DND-41 (cell line): ENCODE data around the gene SFMBT2.

ENCODE experiments used
- ATAC-seq: fragments of 200-7000 bp; cut with Tn5 transposase; 3 replicates; pipeline ENCODE4 v1.9.1; 2021; ENCODE audit warnings: low read depth; ENCODE audit not compliant: insufficient read depth
- DNase-seq: peaks from one replicate; pipeline ENCODE4 v3.0.0-alpha.2; 2020
- H2AFZ ChIP-seq: 2 replicates; pipeline ENCODE4 v1.6.0; 2012; ENCODE audit warnings: low read depth, low read length
- H3K27ac ChIP-seq: 2 replicates; pipeline ENCODE4 v1.5.1; 2012; ENCODE audit warnings: low read length, inconsistent platforms
- H3K27me3 ChIP-seq: fragments of 200-600 bp; sonication (generic); 2 replicates; pipeline ENCODE4 v1.6.0; 2012; ENCODE audit warnings: low read length, mild to moderate bottlenecking, inconsistent platforms; ENCODE audit not compliant: insufficient read depth, poor library complexity
- H3K36me3 ChIP-seq: 2 replicates; pipeline ENCODE4 v1.5.1; 2012; ENCODE audit warnings: low read length, inconsistent platforms; ENCODE audit not compliant: insufficient read depth
- H3K4me1 ChIP-seq: 2 replicates; pipeline ENCODE4 v1.5.1; 2012; ENCODE audit warnings: mild to moderate bottlenecking, low read length; ENCODE audit not compliant: insufficient read depth
- H3K4me2 ChIP-seq: 2 replicates; pipeline ENCODE4 v1.6.0; 2012; ENCODE audit warnings: mild to moderate bottlenecking, moderate library complexity, low read length, inconsistent platforms; ENCODE audit not compliant: insufficient read depth
- H3K4me3 ChIP-seq, 2 experiments: fragments of 200-600 bp in 1 of 2; shearing (Covaris generic) in 1 of 2; 2 replicates each; pipeline ENCODE4 v1.5.1; 2012 to 2016; ENCODE audit warnings: inconsistent platforms in 2 of 2, low read length in 2 of 2, mild to moderate bottlenecking in 2 of 2, low read depth in 1 of 2, moderate library complexity in 1 of 2
- H3K79me2 ChIP-seq: 2 replicates; pipeline ENCODE4 v1.6.0; 2012; ENCODE audit warnings: low read length, inconsistent platforms; ENCODE audit not compliant: insufficient read depth
- H3K9ac ChIP-seq: 2 replicates; pipeline ENCODE4 v1.6.0; 2012; ENCODE audit warnings: low read depth, mild to moderate bottlenecking, inconsistent platforms, low read length, moderate library complexity
- H3K9me3 ChIP-seq: 2 replicates; pipeline ENCODE4 v1.5.1; 2012; ENCODE audit warnings: low read length, moderate library complexity, mild to moderate bottlenecking, inconsistent platforms; ENCODE audit not compliant: insufficient read depth, severe bottlenecking
- H4K20me1 ChIP-seq: 2 replicates; pipeline ENCODE4 v1.6.0; 2012; ENCODE audit warnings: low read length; ENCODE audit not compliant: insufficient read depth
- EZH2 ChIP-seq: IDR thresholded peaks from 3 replicates; pipeline ENCODE4 v1.6.1; 2012; ENCODE audit warnings: borderline replicate concordance, low read depth, mild to moderate bottlenecking, moderate library complexity, low read length, inconsistent platforms; ENCODE audit not compliant: severe bottlenecking
- TF ChIP-seq, protein P1 (sequence below): IDR thresholded peaks from 2 replicates; pipeline ENCODE4 v1.5.1; 2012; ENCODE audit warnings: borderline replicate concordance, low read length, moderate library complexity, mild to moderate bottlenecking; ENCODE audit not compliant: poor library complexity, severe bottlenecking; ENCODE audit errors: extremely low read depth

Gene SFMBT2

DNA sequence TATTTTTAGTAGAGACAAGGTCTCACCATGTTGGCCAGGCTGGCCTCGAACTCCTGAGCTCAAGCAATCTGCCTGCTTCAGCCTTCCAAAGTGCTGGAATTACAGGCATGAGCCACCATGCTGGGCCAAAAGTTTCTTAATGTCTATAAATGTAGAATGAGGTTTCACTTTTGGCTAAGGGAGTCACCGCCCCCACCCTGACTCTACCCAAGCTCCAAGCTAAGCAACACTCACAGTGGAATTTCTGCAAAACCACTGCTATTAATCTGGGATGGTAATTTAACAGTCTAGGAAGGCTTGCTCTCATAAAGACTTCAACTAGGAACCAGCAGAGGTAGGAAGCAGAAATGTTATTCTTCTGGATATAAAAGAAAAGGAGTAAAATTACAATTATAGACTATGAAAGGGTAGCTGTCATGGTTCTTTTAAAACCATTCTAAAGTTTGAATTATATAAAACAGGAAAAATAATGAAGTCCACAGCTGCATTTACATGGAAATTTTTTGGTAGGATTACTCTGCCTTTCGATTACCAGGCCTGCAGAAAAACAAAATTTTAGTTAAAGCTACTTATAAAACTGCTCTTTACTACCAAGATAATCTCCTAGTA is 211.6 kb downstream of the SFMBT2 start:
- TF ChIP-seq, protein P1, sequence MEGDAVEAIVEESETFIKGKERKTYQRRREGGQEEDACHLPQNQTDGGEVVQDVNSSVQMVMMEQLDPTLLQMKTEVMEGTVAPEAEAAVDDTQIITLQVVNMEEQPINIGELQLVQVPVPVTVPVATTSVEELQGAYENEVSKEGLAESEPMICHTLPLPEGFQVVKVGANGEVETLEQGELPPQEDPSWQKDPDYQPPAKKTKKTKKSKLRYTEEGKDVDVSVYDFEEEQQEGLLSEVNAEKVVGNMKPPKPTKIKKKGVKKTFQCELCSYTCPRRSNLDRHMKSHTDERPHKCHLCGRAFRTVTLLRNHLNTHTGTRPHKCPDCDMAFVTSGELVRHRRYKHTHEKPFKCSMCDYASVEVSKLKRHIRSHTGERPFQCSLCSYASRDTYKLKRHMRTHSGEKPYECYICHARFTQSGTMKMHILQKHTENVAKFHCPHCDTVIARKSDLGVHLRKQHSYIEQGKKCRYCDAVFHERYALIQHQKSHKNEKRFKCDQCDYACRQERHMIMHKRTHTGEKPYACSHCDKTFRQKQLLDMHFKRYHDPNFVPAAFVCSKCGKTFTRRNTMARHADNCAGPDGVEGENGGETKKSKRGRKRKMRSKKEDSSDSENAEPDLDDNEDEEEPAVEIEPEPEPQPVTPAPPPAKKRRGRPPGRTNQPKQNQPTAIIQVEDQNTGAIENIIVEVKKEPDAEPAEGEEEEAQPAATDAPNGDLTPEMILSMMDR = no peak
- no peak for TF ChIP-seq EZH2
- H3K27ac ChIP-seq = no peak overlapping the region
- H3K4me3 ChIP-seq = no peak overlapping the region
- no peaks in the 10 kb centered on the region for H3K9me3 ChIP-seq
- H3K27me3 ChIP-seq = no peaks in the 10 kb centered on the region
- ATAC-seq (no peak), DNase-seq (no peak)
- H3K4me2 ChIP-seq = no peak overlapping the region
- peaks cover 1% of the 10 kb centered on the region; the same call in 1 of the 2 replicates for H4K20me1 ChIP-seq
- H3K9ac ChIP-seq = no peak overlapping the region
- no peaks in the 10 kb centered on the region for H3K4me1 ChIP-seq
- H3K79me2 ChIP-seq = no peaks in the 10 kb centered on the region
- H2AFZ ChIP-seq = no peak overlapping the region
- peaks cover 100% of the 10 kb centered on the region for H3K36me3 ChIP-seq

DNA sequence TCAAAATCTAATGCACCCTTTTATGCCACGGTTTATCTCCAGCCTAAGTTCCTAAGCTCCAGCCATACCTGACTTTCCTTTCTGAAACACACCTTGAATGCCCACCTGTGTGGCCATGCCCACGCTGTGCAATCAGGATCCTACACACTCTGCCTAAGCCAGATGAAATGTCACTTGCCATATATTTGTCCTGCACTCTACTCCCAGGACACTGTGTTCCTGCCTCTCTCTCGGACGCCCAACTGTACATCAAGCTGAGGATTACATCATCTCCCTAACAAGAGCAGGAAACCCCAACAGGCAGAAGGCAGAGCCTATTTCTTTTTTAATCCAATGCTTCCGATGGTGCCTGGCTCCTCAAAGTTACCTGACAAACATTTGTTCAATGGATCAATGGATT is 214.6 kb downstream of the SFMBT2 start:
- Histone ChIP-seq H3K36me3 (peaks cover 100% of the 10 kb centered on the region), H3K9ac (no peak overlapping the region), H3K27ac (no peak overlapping the region), H3K79me2 (no peaks in the 10 kb centered on the region), H4K20me1 (peaks cover 6% of the 10 kb centered on the region; the same call in 1 of the 2 replicates), H3K4me3 (no peak overlapping the region), H3K4me1 (no peaks in the 10 kb centered on the region), H2AFZ (no peak overlapping the region), H3K4me2 (no peak overlapping the region), H3K27me3 (no peaks in the 10 kb centered on the region), H3K9me3 (no peaks in the 10 kb centered on the region)
- TF ChIP-seq, protein P1 = no peak
- no peak for TF ChIP-seq EZH2
- no peak for ATAC-seq
- DNase-seq = no peak

DNA sequence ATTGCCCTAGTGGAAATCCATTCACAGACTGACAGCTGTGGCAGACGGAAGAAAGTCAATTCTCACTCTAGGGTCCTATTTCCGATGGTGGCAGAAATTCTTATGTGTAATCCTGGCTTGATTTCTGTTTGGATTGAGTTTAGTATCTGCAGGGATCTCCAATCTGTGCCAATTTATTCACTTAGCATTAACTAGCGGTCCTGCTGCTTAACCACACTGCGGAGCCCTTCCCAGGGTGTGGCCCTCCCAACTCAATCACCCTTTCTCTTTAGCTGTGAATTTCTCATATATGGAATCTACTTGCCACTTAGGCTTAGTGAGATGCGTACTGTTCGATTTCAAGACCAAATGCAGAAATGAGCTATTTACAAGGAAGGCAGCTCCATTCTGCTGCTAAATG is 215.7 kb downstream of the SFMBT2 start:
- H3K27ac ChIP-seq = no peak overlapping the region
- H4K20me1 ChIP-seq = peaks cover 6% of the 10 kb centered on the region; the same call in 1 of the 2 replicates
- no peak overlapping the region for H3K9ac ChIP-seq
- H2AFZ ChIP-seq = no peak overlapping the region
- H3K4me3 ChIP-seq = no peak overlapping the region
- H3K79me2 ChIP-seq = no peaks in the 10 kb centered on the region
- ATAC-seq = no peak
- TF ChIP-seq, protein P1 = no peak
- no peak for TF ChIP-seq EZH2
- H3K36me3 ChIP-seq = peaks cover 100% of the 10 kb centered on the region
- no peak overlapping the region for H3K4me2 ChIP-seq
- H3K27me3 ChIP-seq = no peaks in the 10 kb centered on the region
- H3K9me3 ChIP-seq = no peaks in the 10 kb centered on the region
- DNase-seq = no peak
- no peaks in the 10 kb centered on the region for H3K4me1 ChIP-seq

DNA sequence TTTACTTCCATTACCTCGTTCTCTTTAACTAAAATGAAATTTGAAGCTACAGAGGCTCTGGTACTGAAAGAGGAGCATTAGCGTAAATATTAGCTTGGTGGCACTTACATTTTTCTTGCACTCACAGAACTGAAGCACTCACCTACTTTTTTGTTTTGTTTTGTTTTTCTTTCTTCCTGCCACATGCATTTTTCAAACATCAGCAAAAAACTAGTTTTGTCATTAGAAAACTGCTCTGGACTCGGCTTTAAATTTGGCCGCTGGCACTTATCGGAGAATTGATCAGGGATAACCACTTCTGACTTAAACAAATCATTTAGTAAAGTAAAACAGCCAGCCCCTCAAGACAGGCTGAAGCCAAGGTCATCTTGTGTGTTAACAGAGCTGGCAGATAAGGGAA is 216.3 kb downstream of the SFMBT2 start:
- TF ChIP-seq, protein P1 = no peak
- TF ChIP-seq EZH2 = no peak
- Histone ChIP-seq H3K4me3 (no peak overlapping the region), H3K4me1 (no peaks in the 10 kb centered on the region), H3K9ac (no peak overlapping the region), H3K9me3 (no peaks in the 10 kb centered on the region), H3K27ac (no peak overlapping the region), H4K20me1 (peaks cover 6% of the 10 kb centered on the region; the same call in 1 of the 2 replicates), H3K4me2 (no peak overlapping the region), H3K36me3 (peaks cover 100% of the 10 kb centered on the region), H3K27me3 (no peaks in the 10 kb centered on the region), H2AFZ (no peak overlapping the region), H3K79me2 (no peaks in the 10 kb centered on the region)
- ATAC-seq = no peak
- DNase-seq = no peak
